ENCODE data around the gene MAPT.

Gene MAPT

DNA sequence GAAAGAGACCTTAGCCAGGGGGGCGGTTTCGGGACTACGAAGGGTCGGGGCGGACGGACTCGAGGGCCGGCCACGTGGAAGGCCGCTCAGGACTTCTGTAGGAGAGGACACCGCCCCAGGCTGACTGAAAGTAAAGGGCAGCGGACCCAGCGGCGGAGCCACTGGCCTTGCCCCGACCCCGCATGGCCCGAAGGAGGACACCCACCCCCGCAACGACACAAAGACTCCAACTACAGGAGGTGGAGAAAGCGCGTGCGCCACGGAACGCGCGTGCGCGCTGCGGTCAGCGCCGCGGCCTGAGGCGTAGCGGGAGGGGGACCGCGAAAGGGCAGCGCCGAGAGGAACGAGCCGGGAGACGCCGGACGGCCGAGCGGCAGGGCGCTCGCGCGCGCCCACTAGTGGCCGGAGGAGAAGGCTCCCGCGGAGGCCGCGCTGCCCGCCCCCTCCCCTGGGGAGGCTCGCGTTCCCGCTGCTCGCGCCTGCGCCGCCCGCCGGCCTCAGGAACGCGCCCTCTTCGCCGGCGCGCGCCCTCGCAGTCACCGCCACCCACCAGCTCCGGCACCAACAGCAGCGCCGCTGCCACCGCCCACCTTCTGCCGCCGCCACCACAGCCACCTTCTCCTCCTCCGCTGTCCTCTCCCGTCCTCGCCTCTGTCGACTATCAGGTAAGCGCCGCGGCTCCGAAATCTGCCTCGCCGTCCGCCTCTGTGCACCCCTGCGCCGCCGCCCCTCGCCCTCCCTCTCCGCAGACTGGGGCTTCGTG, at the start of gene MAPT:
MAPT (plus strand) TSS at position 533 of the 763 bp plus-strand sequence. CDS start 67,784 bp downstream, outside the sequence.
- in situ Hi-C loops (cut with HindIII; ENCODE audit: low pct_ligation_motif_present, low sequenced_read_pairs): no loop called here
- Histone ChIP-seq H3K27ac (no peak within 1 kb of the TSS), H3K27me3 (replicated peaks) (peaks cover 40% of the 10 kb centered on the region), H3K4me3 (ENCODE audit: low read depth, low read length) (peak within 1 kb of the TSS; percentile 63), H3K36me3 (replicated peaks) (no peaks in the 10 kb centered on the region)
- TF ChIP-seq, protein P1, sequence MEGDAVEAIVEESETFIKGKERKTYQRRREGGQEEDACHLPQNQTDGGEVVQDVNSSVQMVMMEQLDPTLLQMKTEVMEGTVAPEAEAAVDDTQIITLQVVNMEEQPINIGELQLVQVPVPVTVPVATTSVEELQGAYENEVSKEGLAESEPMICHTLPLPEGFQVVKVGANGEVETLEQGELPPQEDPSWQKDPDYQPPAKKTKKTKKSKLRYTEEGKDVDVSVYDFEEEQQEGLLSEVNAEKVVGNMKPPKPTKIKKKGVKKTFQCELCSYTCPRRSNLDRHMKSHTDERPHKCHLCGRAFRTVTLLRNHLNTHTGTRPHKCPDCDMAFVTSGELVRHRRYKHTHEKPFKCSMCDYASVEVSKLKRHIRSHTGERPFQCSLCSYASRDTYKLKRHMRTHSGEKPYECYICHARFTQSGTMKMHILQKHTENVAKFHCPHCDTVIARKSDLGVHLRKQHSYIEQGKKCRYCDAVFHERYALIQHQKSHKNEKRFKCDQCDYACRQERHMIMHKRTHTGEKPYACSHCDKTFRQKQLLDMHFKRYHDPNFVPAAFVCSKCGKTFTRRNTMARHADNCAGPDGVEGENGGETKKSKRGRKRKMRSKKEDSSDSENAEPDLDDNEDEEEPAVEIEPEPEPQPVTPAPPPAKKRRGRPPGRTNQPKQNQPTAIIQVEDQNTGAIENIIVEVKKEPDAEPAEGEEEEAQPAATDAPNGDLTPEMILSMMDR (IDR thresholded peaks at IDR 0.05; ENCODE audit: low read depth, low read length, missing control alignments): peak; percentile 63
- peak; percentile 71 for DNase-seq

DNA sequence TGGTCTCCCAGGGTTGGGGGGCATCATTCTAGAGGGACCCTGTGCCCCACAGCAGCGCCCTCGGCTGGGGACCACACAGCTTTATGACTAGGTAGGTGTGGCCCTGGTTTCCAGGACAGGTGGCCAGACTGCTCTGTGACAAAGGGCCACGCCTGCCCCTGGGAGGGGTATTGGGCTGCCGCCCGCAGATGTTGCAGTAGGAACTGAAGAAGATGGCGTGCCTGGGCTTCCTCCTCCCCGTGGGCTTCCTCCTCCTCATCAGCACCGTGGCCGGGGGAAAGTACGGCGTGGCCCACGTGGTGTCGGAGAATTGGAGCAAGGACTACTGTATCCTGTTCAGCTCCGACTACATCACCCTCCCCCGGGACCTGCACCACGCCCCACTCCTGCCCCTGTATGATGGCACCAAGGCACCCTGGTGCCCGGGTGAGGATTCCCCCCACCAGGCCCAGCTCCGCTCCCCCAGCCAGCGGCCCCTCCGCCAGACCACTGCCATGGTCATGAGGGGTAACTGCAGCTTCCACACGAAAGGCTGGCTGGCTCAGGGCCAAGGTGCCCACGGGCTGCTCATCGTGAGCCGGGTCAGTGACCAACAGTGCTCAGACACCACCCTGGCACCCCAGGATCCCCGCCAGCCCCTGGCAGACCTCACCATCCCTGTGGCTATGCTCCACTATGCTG, 49.5 kb upstream of the MAPT start, which contains the start of gene SPPL2C:
SPPL2C (plus strand) TSS at position 187 of the 681 bp plus-strand sequence; CDS start at position 213, 26 bp downstream.
- H3K27ac ChIP-seq: no peak within 1 kb of the TSS
- no peaks in the 10 kb centered on the region for H3K36me3 ChIP-seq (replicated peaks)
- TF ChIP-seq, protein P1 (IDR thresholded peaks at IDR 0.05; ENCODE audit: low read depth, low read length, missing control alignments): no peak
- no peaks in the 10 kb centered on the region for H3K27me3 ChIP-seq (replicated peaks)
- in situ Hi-C loops (cut with HindIII; ENCODE audit: low pct_ligation_motif_present, low sequenced_read_pairs): no loop called here
- no peak within 1 kb of the TSS for H3K4me3 ChIP-seq (ENCODE audit: low read depth, low read length)
- DNase-seq: no peak

DNA sequence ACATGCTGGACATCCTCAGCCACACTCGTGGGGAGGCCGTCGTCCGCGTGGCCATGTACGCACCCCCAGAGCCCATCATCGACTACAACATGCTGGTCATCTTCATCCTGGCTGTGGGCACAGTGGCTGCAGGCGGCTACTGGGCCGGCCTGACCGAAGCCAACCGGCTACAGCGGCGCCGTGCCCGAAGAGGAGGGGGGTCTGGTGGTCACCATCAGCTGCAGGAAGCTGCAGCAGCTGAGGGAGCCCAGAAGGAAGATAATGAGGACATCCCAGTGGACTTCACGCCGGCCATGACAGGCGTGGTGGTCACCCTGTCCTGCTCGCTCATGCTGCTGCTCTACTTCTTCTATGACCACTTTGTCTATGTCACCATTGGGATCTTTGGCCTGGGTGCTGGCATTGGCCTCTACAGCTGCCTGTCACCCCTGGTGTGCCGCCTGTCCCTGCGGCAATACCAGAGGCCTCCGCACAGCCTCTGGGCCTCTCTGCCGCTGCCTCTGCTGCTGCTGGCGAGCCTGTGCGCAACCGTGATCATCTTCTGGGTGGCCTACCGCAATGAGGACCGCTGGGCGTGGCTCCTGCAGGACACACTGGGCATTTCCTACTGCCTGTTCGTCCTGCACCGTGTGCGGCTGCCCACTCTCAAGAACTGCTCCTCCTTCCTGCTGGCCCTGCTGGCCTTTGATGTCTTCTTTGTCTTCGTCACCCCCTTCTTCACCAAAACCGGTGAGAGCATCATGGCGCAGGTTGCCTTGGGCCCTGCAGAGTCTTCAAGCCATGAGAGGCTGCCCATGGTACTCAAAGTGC, 48.8 kb upstream of the MAPT start:
- TF ChIP-seq, protein P1 (IDR thresholded peaks at IDR 0.05; ENCODE audit: low read depth, low read length, missing control alignments): no peak
- H3K4me3 ChIP-seq (ENCODE audit: low read depth, low read length): no peak overlapping the region
- DNase-seq: no peak
- in situ Hi-C loops (cut with HindIII; ENCODE audit: low pct_ligation_motif_present, low sequenced_read_pairs): no loop called here
- H3K27me3 ChIP-seq (replicated peaks): no peaks in the 10 kb centered on the region
- H3K27ac ChIP-seq: no peak overlapping the region
- no peaks in the 10 kb centered on the region for H3K36me3 ChIP-seq (replicated peaks)

DNA sequence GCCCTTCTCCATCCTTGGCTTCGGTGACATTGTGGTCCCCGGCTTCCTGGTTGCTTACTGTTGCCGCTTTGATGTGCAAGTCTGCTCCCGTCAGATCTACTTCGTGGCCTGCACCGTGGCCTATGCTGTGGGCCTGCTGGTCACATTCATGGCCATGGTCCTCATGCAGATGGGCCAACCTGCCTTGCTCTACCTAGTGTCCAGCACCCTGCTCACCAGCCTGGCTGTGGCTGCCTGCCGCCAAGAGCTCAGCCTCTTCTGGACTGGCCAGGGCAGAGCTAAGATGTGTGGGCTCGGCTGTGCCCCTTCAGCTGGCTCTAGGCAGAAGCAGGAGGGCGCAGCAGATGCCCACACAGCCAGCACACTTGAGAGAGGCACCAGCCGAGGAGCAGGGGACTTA, 48.1 kb upstream of the MAPT start:
- H3K27ac ChIP-seq: no peak overlapping the region

DNA sequence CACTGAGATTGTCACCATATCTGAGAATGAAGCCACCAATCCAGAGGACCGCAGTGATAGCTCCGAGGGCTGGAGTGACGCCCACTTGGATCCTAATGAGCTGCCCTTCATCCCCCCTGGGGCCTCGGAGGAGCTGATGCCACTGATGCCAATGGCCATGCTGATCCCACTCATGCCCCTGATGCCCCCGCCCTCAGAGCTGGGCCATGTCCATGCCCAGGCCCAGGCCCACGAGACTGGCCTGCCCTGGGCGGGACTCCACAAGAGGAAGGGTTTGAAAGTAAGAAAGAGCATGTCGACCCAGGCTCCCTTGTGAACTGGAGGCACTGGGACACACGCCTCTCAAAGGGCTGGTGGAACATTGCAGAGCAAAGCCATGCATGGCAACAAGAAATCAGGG, 47.7 kb upstream of the MAPT start:
- Histone ChIP-seq H3K27me3 (replicated peaks) (no peaks in the 10 kb centered on the region), H3K4me3 (ENCODE audit: low read depth, low read length) (no peak overlapping the region), H3K27ac (no peak overlapping the region), H3K36me3 (replicated peaks) (no peaks in the 10 kb centered on the region)
- in situ Hi-C loops (cut with HindIII; ENCODE audit: low pct_ligation_motif_present, low sequenced_read_pairs): no loop called here
- TF ChIP-seq, protein P1 (IDR thresholded peaks at IDR 0.05; ENCODE audit: low read depth, low read length, missing control alignments): no peak
- DNase-seq: no peak

More for the DNA sequence above, 48.1 kb upstream of the MAPT start:
- no peaks in the 10 kb centered on the region for H3K27me3 ChIP-seq (replicated peaks)
- no peak for DNase-seq
- no peaks in the 10 kb centered on the region for H3K36me3 ChIP-seq (replicated peaks)
- H3K4me3 ChIP-seq (ENCODE audit: low read depth, low read length): no peak overlapping the region
- TF ChIP-seq, protein P1 (IDR thresholded peaks at IDR 0.05; ENCODE audit: low read depth, low read length, missing control alignments): no peak
- in situ Hi-C loops (cut with HindIII; ENCODE audit: low pct_ligation_motif_present, low sequenced_read_pairs): no loop called here

Data from brain microvascular endothelial cell (primary cell).